GM12864 (cell line): Measurements from ENCODE around the gene TGFA.

Experiments used
- DNase-seq: peaks from one replicate; pipeline ENCODE4 v3.0.0-alpha.2; 2011; ENCODE audit warnings: low read depth
- H3K4me3 ChIP-seq: 2 replicates; pipeline ENCODE4 v1.5.1; 2011; ENCODE audit warnings: mild to moderate bottlenecking, low read depth, low read length, control low read depth
- CTCF ChIP-seq: IDR thresholded peaks from 2 replicates; pipeline ENCODE4 v1.5.1; 2011; ENCODE audit warnings: low read depth, mild to moderate bottlenecking, moderate library complexity, low read length, control low read depth, inconsistent platforms; ENCODE audit errors: missing control alignments

Gene TGFA

GRCh38 chr2:70554338-70554892, 789 bp upstream of the TGFA start:
- peak overlapping the region; percentile 40; the same call in 1 of the 2 replicates for H3K4me3 ChIP-seq

DNA sequence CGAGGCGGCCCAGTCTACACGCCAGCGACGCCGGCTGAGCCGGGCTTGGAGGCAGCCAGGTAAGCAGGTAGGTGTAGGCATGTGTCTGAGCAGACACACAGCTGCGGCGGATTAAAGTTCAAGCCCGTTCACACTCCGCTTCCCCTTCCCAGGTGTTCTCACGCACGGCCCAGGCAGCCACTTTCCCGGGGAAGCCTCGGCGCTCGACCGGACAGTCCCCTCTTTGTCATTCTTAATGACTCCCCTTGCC, 367 bp downstream of the TGFA start:
- TF ChIP-seq CTCF, result no peak
- H3K4me3 ChIP-seq, result peak overlapping the region; percentile 49
- no peak for DNase-seq

More at GRCh38 chr2:70554338-70554892, 789 bp upstream of the TGFA start:
- no peak for DNase-seq
- no peak for TF ChIP-seq CTCF

DNA sequence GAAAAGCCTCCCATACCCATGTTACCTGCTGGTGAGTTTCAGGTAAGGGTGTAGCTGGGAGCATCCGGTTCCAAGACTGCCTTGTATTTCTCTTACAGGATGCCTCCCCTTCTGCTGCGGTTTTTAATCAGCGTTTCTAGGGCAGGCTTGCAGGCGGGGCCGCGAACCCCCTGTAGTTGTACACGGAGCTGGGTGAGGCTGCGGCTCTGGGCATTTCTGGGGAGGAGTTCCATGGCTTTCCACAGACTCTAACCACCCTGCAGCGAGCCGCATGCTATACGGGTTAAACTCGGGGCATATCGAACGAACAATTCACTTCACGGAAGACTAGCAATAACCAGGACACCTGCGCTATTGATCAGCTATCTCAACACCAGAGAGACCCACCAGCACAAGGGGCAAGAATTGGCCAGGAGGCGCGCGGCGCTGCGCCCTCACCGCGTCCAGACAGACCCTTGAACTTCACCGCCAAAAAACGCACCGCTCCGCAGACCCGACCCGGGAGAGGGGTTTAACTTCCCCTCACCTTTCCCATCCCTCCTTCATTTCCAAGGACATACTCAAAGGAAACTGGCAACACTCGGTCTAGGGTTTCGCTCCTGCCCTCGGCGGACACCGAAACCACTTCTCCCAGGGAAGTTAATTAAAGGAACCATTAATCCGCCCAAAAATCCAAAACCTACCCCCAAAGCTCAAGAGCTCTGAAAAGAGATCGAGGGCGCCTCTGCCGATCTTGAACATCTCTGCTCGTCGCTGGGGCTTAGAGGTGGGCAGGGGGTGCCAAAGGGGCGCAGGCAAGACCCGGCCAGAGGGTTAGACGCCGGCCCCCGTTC, 909 bp downstream of the TGFA start:
- DNase-seq, result no peak

DNA sequence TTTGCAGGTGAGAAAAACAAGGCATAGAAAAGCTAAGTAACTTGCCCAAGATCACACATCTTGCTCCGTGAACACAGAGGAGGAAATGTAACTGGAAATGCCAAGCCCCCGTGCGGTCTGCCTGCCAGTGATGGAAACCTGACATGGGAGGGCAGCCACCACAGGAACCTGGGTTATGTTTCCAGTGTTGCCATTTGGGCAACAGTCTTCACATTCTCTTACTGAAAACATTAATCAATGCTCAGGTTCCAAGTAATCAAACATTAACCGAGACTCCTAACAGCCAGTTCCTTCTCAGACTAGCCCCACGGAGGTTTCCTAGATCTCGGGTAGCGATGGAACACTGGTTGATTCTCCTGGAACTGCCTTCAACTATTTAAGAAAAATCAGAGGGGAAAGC, 2.5 kb downstream of the TGFA start:
- DNase-seq, result no peak
- H3K4me3 ChIP-seq, result no peak overlapping the region
- no peak for TF ChIP-seq CTCF

More for the DNA sequence above, 909 bp downstream of the TGFA start:
- no peak for TF ChIP-seq CTCF
- no peak overlapping the region for H3K4me3 ChIP-seq

- no peak for TF ChIP-seq CTCF
- H3K4me3 ChIP-seq, result no peak overlapping the region
- no peak for DNase-seq
Observed at GRCh38 chr2:70549962-70550361, 3.7 kb downstream of the TGFA start.

DNA sequence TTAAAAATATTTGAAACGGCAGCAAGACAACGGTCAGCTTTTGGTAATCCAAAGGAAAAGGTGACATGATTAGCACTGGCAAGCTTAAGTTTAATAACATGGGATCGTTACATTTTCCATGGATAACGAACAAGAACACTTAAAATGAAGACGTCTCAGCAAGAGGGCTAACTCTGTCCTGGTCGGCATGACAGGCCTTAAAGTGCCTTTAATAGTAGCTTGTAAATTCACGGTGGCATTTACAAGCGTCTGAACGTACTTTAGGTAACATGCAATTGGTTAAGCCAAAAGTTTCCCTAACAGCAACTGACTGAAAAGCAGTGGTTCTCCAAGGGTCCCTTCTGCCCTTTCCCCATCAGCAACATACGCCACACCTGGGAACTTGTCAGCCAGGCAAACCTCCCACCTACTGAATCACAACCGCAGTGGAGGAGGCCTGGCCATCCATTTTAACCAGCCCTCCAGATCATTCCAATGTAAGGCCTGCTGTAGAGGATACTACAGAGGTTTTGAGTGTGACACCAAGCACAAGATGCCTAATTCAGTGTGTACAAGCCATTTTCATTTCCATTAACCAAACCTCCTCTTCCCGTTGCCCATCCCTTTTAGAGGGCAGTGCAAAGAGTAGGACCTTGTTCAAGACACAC, 4.4 kb downstream of the TGFA start:
- H3K4me3 ChIP-seq, result no peak overlapping the region
- TF ChIP-seq CTCF, result no peak
- DNase-seq, result no peak

GRCh38 chr2:70548233-70548632, 5.4 kb downstream of the TGFA start:
- no peak for TF ChIP-seq CTCF
- no peak overlapping the region for H3K4me3 ChIP-seq
- no peak for DNase-seq
